ENCODE results near the gene AKIRIN2.

Gene AKIRIN2

DNA sequence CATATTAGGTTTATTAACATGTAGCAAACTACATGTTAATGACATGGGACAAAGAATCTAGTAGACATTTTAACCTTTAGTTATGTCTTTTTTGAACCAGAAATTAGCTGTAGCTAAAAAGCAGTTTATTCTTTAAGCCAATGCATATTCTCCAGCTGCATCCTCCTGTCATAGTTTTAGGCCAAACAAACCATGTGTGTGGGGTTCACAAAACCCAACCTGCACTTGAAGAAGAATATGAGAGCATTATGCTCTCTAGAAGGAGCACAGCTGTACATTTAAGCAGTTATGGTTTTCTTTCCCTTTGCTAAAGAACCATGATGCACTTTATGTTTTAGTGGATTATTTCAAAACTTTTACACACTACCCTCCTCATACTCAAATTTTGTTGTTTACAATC is 46.2 kb downstream of the AKIRIN2 start:
- DNase-seq (ENCODE audit: low read depth in 2 of 3, low spot score in 2 of 3), result no peak

DNA sequence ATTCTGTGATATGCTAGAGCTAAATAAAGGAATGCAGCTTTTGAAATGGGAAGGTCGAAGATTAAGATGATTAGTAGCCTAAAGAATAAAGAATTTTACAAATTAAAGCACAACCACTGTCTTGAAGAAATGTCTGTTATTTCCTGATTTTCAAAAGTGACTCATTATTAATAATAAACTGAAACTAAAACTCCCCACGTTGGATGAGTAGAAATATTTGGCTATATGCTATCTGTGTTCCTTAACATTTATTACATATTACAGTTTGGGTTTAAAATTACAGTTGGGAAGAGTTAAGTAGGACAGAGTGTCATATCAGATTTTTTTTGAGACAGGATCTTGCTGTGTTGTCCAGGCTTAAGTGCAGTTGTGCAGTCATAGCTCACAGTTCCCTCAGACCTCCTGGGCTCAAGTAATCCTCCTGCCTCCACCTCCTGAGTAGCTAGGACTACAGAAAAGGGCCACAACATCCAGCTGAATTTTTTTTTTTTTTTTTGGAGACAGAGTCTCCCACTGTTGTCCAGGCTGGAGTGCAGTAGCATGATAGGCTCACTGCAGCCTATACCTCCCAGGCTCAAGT is 47.1 kb downstream of the AKIRIN2 start:
- DNase-seq (ENCODE audit: low read depth in 2 of 3, low spot score in 2 of 3), result no peak

DNA sequence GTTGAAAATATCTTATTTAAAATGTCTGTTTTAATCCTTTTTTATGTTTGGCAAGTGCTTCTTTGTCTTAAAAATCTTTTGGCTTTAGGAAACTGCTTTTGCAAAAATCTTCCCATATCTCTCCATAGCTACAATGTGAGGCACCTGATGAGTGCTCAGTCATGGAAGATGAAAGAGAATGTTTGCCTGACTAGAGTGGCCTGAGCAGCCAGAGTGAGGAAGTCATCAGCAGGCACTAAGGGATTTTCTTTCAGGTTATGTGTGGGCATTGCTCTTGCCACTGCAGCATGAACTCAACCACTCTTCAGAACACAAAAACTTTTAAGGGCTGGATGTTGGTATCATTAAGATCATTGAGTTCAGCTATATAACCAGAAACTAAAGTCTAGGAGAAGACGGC is 47.9 kb downstream of the AKIRIN2 start:
- no peak for DNase-seq (ENCODE audit: low read depth in 2 of 3, low spot score in 2 of 3)

DNA sequence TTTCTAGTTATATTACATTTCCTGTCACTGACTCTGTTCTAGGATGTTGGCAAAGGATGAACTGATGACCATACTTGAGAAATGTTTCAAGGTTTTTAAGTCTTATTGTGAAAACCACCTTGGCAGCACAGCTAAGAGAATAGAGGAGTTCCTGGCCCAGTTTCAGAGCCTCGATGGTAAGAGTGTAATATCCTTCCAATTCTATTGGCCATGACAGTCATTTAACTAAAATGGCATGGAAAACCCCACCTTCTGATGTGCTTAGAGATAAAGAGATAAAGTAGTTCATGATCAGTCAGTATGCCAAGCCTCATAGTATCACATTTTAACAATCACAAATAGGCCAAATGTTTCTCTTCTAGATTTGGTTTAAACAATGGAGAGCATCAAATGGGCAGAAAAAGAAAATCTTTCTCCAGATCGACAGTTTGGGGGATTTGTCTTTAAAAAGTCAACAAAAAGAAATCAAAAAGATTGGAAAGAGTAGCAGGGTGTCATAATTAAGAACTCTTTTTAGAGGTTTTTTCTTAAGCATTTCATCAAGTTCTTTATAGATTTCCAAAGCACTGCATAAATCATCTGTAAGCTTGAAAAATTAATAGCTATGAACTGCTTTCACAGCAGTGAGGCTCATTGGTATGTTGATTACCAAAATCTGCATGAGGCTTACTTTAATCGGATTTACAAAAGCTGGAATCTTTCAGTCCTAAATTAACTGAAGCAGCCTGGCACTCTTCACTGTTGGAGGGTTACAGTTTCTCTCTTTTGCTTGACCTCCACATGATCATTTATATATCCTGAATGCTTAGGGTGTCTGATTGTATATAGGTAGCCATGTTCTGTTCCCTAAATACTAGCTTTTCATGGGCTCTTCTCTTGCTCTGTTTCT is 48.7 kb downstream of the AKIRIN2 start:
- DNase-seq (ENCODE audit: low read depth in 2 of 3, low spot score in 2 of 3), result no peak

DNA sequence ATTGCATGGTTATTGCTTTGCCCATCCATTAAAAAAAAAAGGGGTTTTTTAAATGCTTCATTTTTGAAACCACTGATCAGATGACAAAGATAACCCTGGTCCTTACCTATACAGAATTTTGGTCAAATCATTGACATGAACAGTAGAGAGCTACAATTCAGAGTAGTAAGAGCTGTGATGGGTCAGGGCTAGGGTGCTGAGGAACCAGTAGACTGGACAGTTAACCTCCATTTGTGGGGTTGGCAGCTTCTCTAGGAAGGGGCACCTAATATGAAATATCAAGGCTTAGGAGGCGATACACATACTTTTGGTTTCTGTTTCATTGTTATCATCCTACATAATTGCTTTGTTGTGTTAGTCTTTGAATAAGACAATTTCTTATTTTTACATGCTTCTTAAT is 57.0 kb downstream of the AKIRIN2 start:
- no peak for DNase-seq (ENCODE audit: low read depth in 2 of 3, low spot score in 2 of 3)

DNA sequence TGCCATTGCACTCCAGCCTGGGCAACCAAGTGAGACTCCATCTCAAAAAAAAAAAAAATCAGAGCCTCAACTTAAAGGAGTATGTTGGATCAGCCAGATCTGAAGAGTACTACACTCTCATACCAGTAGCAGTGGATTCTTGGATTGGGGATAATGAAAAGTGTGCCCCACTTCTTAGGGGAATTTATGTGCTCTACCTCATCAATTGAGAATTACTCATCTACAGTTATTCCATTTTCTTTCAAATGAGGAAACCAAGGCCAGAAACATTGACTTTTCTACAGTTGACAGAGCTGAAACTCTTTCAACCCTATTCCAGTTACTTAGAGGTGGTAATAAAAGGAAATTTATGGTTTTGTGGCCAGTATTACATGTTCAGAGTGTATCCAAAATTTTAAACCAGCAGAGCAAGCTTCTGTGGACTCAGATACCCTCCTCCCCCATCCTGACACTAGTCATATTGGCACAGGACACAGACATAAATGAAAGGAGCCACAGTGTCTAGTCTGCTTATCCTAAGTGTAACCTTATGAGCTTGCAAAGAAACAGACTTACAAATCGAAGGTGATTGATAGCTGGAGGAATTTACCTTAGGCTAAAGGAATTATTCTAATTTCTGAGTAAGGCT is 60.9 kb downstream of the AKIRIN2 start:
- DNase-seq (ENCODE audit: low read depth in 2 of 3, low spot score in 2 of 3), result no peak

DNA sequence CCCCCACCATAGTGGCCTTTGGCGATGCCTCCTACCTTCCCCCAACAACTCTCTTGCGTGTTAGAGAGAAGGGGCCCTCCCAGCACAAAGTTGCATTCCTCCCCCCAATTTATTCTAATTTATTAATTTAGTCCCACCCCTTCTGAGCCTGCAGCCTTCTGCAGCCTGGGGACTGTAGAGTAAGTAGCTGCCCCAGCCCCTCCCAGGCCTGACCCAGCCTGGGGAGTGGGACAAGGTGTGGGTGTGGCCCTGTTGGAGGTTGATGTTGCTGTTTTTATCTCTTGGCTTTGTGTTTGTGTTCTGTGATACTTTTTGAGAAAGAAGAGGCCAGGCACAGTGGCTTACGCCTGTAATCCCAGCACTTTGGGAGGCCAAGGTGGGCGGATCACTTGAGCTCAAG is 62.7 kb downstream of the AKIRIN2 start:
- DNase-seq (ENCODE audit: low read depth in 2 of 3, low spot score in 2 of 3), result no peak

DNA sequence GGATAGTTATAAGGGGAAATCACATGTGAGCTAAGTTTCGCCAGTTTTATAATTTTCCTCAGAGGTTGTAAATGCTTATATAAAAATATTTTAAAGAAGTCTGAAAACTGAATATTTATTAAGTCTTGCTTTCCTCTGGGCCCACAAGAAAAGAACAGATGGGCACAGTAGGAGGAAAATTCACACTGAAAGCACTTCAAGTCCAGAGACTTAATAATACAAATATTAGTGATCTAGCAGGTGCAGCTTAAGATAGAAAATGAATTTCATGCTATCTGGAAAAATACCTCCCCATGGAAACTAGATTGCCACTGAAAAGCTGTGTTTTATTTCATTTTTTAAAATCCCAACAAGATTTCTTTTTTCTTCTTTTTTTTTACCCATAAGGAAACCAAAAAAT is 64.9 kb downstream of the AKIRIN2 start:
- no peak for DNase-seq (ENCODE audit: low read depth in 2 of 3, low spot score in 2 of 3)

DNA sequence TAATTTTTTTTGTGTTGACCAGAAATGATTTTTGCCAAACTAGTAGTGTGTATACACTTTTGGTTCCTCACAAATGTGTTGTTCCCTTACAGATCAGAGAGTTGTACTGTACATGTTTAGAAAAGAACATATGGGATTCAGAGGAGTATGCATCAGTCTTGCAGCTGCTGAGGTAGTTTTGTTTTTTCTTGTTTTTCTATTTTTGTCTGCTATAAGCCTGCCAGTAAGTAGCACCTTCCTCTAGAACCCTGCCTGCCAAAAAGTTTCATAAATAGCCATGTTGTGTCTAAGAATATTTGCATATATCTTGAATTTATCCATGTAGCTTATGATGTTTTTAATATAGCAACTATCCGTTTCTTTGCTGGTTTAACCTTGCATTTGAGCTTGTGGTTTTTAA is 65.7 kb downstream of the AKIRIN2 start:
- DNase-seq (ENCODE audit: low read depth in 2 of 3, low spot score in 2 of 3), result no peak

DNA sequence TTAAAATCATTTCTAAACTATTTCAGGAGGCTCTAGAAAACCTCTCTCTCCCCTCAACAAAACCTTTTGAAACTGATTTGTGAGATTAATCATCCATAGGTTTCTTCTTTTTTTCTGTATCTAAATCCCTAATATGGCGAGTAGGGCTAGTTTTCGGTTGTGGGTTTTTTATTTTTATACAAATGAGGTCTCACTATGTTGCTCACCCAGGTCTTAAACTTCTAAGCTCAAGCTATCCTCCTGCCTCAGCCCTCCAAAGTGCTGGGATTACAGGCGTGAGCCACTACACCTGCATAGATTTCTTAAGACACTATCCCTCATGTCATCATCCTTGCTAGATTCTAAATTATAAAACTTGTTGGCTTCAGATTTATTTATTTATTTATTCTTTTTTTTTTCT is 68.2 kb downstream of the AKIRIN2 start:
- no peak for DNase-seq (ENCODE audit: low read depth in 2 of 3, low spot score in 2 of 3)

DNA sequence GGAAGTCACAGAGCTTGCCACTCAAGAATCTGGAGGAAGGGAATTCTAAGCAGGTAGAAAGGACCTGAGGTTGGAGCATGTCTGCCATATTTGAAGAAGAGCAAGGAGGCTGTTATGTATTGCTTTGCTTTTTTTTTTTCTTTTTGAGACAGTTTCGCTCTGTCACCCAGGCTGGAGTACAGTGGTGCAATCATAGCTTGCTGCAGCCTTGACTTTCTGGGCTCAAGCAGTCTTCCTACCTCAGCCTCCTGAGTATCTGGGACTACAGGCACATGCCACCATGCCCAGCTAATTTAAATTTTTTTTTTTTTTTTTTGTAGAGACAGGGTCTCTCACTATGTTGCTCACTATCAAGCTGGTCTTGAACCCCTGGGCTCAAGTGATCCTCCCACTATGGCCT is 71.3 kb downstream of the AKIRIN2 start:
- no peak for DNase-seq (ENCODE audit: low read depth in 2 of 3, low spot score in 2 of 3)

DNA sequence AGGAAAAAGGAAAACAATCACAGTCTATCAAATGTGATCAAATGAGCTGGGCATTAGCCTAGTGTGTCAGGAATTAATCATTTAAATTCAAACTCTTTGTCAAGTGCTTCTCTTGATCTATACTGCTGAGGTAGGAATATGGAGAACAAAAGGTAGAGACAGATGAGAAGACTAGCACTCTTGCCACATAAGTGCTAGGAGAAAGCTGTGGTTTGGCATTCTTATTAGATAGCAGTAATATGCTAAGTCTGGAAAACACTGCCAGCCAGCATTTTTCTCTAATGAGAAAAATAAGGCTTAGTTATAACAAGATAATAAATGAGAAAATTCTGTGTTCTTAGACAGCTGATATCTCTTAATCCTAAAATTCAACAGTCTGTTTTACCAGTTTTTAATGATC is 73.2 kb downstream of the AKIRIN2 start:
- DNase-seq (ENCODE audit: low read depth in 2 of 3, low spot score in 2 of 3), result no peak

DNA sequence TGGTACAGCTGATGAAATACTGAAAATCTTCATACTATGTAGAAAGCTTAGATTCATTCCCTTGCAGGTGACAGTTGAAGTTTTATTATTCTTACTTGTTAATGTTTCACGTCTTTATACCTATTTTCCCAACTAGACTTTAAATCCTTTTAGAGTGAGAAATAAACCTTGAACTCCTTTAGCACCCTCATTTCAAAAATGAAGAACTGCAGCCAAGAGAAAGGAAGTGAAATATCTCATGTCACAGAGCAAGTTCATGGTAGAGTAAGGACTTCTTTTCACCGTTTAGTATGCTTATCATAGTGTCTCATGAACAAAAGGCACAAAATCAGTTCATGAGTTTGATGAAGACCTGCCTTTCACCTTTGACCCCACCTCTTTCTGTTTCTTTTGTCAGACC is 73.6 kb downstream of the AKIRIN2 start:
- DNase-seq (ENCODE audit: low read depth in 2 of 3, low spot score in 2 of 3), result no peak
